Activated CD4-positive, alpha-beta T cell treated with anti-CD3 and anti-CD28 coated beads, Interleukin-2, amount 10 ng/mL, durations not matched to agents 7 days and 5 days (primary cell): ENCODE measurements around the gene EYS. TPM values are rescaled to one million over a fixed set of nuclear protein-coding genes. Genes with fewer than 3 reads are reported as not detected.

Experiments
- CTCF ChIA-PET: fragments of 350-600 bp; sonication (Branson Sonifier 250); formaldehyde crosslinking; loops from one replicate; lab custom pipeline; 2021; ENCODE audit warnings: antibody characterized with exemption; lab: Charles Lee
- POLR2A ChIA-PET: fragments of 350-600 bp; sonication (Branson Sonifier 250); formaldehyde crosslinking; loops from one replicate; lab custom pipeline; 2021; ENCODE audit warnings: antibody characterized with exemption; lab: Charles Lee
- DNase-seq: peaks from one replicate; pipeline ENCODE4 v3.0.0-alpha.2; 2020
- H3K27ac Mint-ChIP-seq: one replicate; pipeline ENCODE4 v1.8.0; 2021; ENCODE audit warnings: mild to moderate bottlenecking, moderate library complexity, mixed read lengths
- H3K27me3 Mint-ChIP-seq: one replicate; pipeline ENCODE4 v1.8.0; 2021; ENCODE audit warnings: mixed read lengths
- H3K36me3 Mint-ChIP-seq: one replicate; pipeline ENCODE4 v1.8.0; 2021; ENCODE audit warnings: low read depth, mixed read lengths
- H3K4me1 Mint-ChIP-seq: one replicate; pipeline ENCODE4 v1.8.0; 2021; ENCODE audit warnings: mixed read lengths
- H3K4me3 Mint-ChIP-seq: one replicate; pipeline ENCODE4 v1.8.0; 2021; ENCODE audit warnings: mild to moderate bottlenecking, moderate library complexity, mixed read lengths
- H3K9me3 Mint-ChIP-seq: one replicate; pipeline ENCODE4 v1.8.0; 2021; ENCODE audit warnings: mixed read lengths
- total RNA-seq, 2 experiments: library from RNA; stranded (reverse); gene quantifications; one replicate each; pipeline ENCODE4 v1.2.3, GENCODE V29; 2021

EYS gene
- total RNA-seq, 2 experiments from 2014 or later = not detected

DNA sequence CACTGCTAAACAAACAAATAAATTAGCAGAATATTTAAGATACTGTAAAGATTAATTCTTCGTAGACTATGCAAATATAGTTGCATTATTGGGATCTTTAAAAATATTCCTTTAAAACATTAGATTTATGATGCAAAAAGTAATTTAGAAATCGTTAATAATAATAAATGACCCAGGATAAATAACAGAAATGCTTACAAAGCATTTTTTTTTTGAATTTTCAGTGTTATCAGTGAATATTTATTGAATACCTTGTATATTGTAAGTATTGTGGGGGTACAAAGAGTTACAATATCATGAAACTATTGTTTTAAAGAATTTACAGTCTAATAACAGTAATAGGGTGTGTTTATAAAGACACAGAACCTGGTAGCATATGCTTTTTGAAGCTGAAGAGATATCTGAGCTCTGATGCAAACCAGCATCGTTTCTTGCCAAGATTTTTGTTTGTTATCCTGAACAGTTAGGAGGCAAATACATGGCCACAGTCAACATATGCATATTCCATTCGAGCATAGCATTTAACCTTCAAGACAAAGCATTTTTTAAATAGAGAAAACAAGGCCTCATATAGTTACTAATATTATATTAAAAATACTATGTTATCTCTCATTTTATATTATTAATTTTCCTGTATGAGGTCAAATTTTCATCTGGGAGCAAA is 1584.2 kb downstream of the EYS start:
- ChIA-PET POLR2A (no interaction called here), CTCF (no interaction called here)
- H3K36me3 Mint-ChIP-seq = no peaks in the 10 kb centered on the region
- no peak for DNase-seq
- no peaks in the 10 kb centered on the region for H3K27me3 Mint-ChIP-seq
- no peak overlapping the region for H3K27ac Mint-ChIP-seq
- H3K4me3 Mint-ChIP-seq = no peak overlapping the region
- no peaks in the 10 kb centered on the region for H3K4me1 Mint-ChIP-seq
- H3K9me3 Mint-ChIP-seq = peaks cover 3% of the 10 kb centered on the region

GRCh38 chr6:64121011-64121565 is 1585.9 kb downstream of the EYS start:
- no peak for DNase-seq
- CTCF ChIA-PET = no interaction called here
- H3K9me3 Mint-ChIP-seq = peaks cover 9% of the 10 kb centered on the region
- POLR2A ChIA-PET = interaction anchor here (0.6 kb wide), 1 partner anchor 12 kb away, joined by 4 read pairs; no protein-coding TSS in a partner anchor
- H3K27me3 Mint-ChIP-seq = no peaks in the 10 kb centered on the region
- no peaks in the 10 kb centered on the region for H3K4me1 Mint-ChIP-seq
- H3K4me3 Mint-ChIP-seq = no peak overlapping the region
- H3K27ac Mint-ChIP-seq = no peak overlapping the region
- H3K36me3 Mint-ChIP-seq = no peaks in the 10 kb centered on the region

- no peak overlapping the region for H3K4me3 Mint-ChIP-seq
- no peaks in the 10 kb centered on the region for H3K27me3 Mint-ChIP-seq
- H3K4me1 Mint-ChIP-seq = no peaks in the 10 kb centered on the region
- no peak for DNase-seq
- no peak overlapping the region for H3K27ac Mint-ChIP-seq
- ChIA-PET CTCF (no interaction called here), POLR2A (no interaction called here)
- peaks cover 9% of the 10 kb centered on the region for H3K9me3 Mint-ChIP-seq
- no peaks in the 10 kb centered on the region for H3K36me3 Mint-ChIP-seq
Measured at GRCh38 chr6:64113704-64114103, 1593.3 kb downstream of the EYS start.

- H3K4me1 Mint-ChIP-seq = no peaks in the 10 kb centered on the region
- H3K36me3 Mint-ChIP-seq = no peaks in the 10 kb centered on the region
- no peaks in the 10 kb centered on the region for H3K27me3 Mint-ChIP-seq
- H3K4me3 Mint-ChIP-seq = no peak overlapping the region
- CTCF ChIA-PET = no interaction called here
- no peak overlapping the region for H3K27ac Mint-ChIP-seq
- POLR2A ChIA-PET = no interaction called here
- H3K9me3 Mint-ChIP-seq = peaks cover 3% of the 10 kb centered on the region
- no peak for DNase-seq
Measured at GRCh38 chr6:64104051-64104450, 1603.0 kb downstream of the EYS start.

- H3K4me3 Mint-ChIP-seq = no peak overlapping the region
- H3K27me3 Mint-ChIP-seq = no peaks in the 10 kb centered on the region
- H3K27ac Mint-ChIP-seq = no peak overlapping the region
- no peaks in the 10 kb centered on the region for H3K36me3 Mint-ChIP-seq
- no peaks in the 10 kb centered on the region for H3K4me1 Mint-ChIP-seq
- peaks cover 3% of the 10 kb centered on the region for H3K9me3 Mint-ChIP-seq
- POLR2A ChIA-PET = no interaction called here
- no peak for DNase-seq
- CTCF ChIA-PET = no interaction called here
Measured at GRCh38 chr6:64103480-64103879, 1603.5 kb downstream of the EYS start.

DNA sequence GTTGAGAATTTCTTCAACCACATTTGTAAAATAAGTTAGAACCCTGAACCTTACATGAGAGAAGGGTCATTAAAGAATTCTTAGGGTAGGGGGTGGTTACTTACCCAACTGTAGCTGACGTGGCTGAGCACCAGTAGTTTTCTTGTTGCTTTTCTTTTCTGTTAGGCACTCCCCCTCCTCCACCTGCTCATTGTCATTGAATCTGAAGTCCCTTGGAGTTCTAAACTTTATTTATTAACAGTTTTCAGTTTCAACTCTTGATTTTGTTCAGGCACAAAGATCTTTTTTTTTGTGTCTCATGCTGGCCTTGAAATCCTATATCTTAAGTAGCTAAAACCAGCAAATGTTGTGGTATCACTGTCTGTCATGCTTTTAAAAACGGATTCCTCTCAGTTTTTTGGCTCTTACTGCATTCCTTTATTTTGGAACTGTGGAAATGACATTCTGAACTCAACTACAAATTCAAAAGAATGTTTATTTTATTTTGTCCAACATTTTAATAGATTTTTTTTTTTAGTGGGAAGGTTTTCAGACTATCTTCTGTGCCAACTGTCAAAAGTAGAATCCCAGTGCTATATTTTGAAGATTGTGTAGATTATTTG is 1606.2 kb downstream of the EYS start:
- CTCF ChIA-PET = no interaction called here
- no peak overlapping the region for H3K4me3 Mint-ChIP-seq
- no peaks in the 10 kb centered on the region for H3K4me1 Mint-ChIP-seq
- POLR2A ChIA-PET = no interaction called here
- DNase-seq = no peak
- H3K27ac Mint-ChIP-seq = no peak overlapping the region
- H3K27me3 Mint-ChIP-seq = no peaks in the 10 kb centered on the region
- no peaks in the 10 kb centered on the region for H3K36me3 Mint-ChIP-seq
- peaks cover 3% of the 10 kb centered on the region for H3K9me3 Mint-ChIP-seq

- no peak for DNase-seq
- CTCF ChIA-PET = no interaction called here
- H3K4me3 Mint-ChIP-seq = no peak overlapping the region
- no peaks in the 10 kb centered on the region for H3K36me3 Mint-ChIP-seq
- H3K9me3 Mint-ChIP-seq = peaks cover 13% of the 10 kb centered on the region
- no peak overlapping the region for H3K27ac Mint-ChIP-seq
- POLR2A ChIA-PET = no interaction called here
- no peaks in the 10 kb centered on the region for H3K4me1 Mint-ChIP-seq
- no peaks in the 10 kb centered on the region for H3K27me3 Mint-ChIP-seq
Measured at GRCh38 chr6:64090352-64090751, 1616.7 kb downstream of the EYS start.

- ChIA-PET CTCF (no interaction called here), POLR2A (no interaction called here)
Measured at GRCh38 chr6:64085126-64085525, 1621.9 kb downstream of the EYS start.

DNA sequence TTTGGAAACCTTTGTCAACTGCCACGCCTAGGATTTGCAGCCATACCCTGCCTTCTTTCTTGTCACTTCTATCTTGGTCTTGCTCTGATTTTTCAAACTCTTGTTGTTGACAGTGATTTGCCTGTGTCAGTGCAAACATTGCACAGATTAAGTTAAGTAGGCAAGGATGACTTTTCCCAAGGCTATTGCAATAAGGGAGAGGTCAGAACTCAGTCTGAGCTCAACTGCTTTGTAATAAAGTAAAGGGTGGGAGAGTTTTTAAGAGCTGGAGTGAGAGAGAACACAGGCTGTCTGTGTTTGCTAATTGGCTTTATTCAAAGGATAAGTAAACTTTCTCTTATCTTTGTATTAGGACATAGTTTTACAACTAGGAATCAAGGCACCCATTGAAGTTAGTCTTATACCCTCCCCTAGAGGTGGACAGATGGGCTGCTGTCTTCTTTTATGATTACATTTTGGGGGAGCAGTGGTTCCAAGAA is 1622.8 kb downstream of the EYS start:
- Mint-ChIP-seq H3K27me3 (no peaks in the 10 kb centered on the region), H3K27ac (no peak overlapping the region), H3K4me1 (no peaks in the 10 kb centered on the region), H3K4me3 (no peak overlapping the region), H3K36me3 (no peaks in the 10 kb centered on the region), H3K9me3 (peaks cover 2% of the 10 kb centered on the region)
- DNase-seq = no peak
- ChIA-PET CTCF (no interaction called here), POLR2A (no interaction called here)

More at GRCh38 chr6:64085126-64085525, 1621.9 kb downstream of the EYS start:
- H3K27me3 Mint-ChIP-seq = no peaks in the 10 kb centered on the region
- H3K9me3 Mint-ChIP-seq = no peaks in the 10 kb centered on the region
- no peaks in the 10 kb centered on the region for H3K4me1 Mint-ChIP-seq
- DNase-seq = no peak
- no peak overlapping the region for H3K4me3 Mint-ChIP-seq
- no peak overlapping the region for H3K27ac Mint-ChIP-seq
- H3K36me3 Mint-ChIP-seq = no peaks in the 10 kb centered on the region

DNA sequence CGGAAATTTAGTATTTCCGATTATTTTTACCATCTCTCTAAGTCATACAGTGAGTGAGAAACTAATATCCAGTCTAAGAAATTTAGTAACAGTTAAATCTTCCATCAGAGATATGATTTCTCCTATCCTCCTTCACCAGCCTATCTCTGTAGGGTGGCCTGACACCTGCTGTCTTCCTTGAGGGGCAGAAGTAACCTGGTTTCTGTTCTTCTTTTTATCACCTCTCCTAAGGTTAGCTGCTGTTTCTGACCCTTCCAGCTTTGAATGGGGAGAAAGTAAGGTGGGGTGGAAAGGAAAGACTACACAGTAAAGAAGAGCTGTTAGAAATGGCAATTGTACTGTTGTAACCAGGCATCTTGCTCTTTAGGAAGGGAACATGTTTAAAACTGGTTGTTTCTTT is 1623.8 kb downstream of the EYS start:
- POLR2A ChIA-PET = no interaction called here
- no peaks in the 10 kb centered on the region for H3K27me3 Mint-ChIP-seq
- peaks cover 2% of the 10 kb centered on the region for H3K9me3 Mint-ChIP-seq
- DNase-seq = no peak
- CTCF ChIA-PET = no interaction called here
- H3K4me1 Mint-ChIP-seq = no peaks in the 10 kb centered on the region
- no peak overlapping the region for H3K27ac Mint-ChIP-seq
- no peaks in the 10 kb centered on the region for H3K36me3 Mint-ChIP-seq
- H3K4me3 Mint-ChIP-seq = no peak overlapping the region

- H3K4me1 Mint-ChIP-seq = no peaks in the 10 kb centered on the region
- no peak for DNase-seq
- H3K9me3 Mint-ChIP-seq = peaks cover 2% of the 10 kb centered on the region
- H3K4me3 Mint-ChIP-seq = no peak overlapping the region
- ChIA-PET CTCF (no interaction called here), POLR2A (no interaction called here)
- H3K27ac Mint-ChIP-seq = no peak overlapping the region
- no peaks in the 10 kb centered on the region for H3K36me3 Mint-ChIP-seq
- no peaks in the 10 kb centered on the region for H3K27me3 Mint-ChIP-seq
Measured at GRCh38 chr6:64081453-64081852, 1625.6 kb downstream of the EYS start.

DNA sequence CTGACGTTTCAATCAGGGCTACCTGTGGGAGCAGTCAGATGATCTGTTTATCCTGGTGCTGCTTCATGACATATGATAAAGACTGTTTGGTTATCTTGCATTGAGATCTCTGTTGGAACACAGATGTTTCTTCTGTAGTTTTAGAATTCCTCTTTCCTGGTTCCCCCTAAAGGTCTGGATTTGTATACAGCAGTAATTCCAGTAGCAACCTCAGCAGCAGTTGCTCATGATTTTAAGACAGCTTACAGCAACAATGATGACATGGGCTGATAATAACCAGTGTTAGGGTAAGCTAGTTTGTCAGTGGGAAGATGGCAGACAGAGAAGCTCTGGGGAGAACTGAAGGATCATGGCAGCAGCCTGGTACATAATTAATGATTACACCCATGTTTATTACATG is 1632.0 kb downstream of the EYS start:
- ChIA-PET POLR2A (no interaction called here), CTCF (no interaction called here)
- Mint-ChIP-seq H3K27me3 (no peaks in the 10 kb centered on the region), H3K9me3 (peaks cover 2% of the 10 kb centered on the region), H3K4me1 (no peaks in the 10 kb centered on the region), H3K36me3 (no peaks in the 10 kb centered on the region), H3K27ac (no peak overlapping the region), H3K4me3 (no peak overlapping the region)
- DNase-seq = no peak

DNA sequence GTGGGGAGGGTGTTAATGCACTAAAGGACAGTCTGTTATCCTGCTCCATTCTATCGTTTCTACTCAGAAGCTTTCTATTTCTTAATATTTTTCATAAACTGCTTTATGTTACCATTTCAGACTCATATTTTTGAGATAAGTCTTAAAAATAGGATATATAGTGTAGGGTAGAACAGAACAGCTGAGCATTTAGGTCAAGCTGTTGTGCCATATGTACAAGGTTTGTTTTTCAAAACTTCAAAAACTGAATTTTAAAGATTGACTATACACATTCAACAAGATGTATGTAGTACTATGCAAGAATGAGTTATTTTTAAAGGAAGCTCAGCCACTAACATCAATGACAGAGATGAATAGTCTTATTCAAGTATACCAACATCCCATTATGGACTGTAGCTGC is 1634.3 kb downstream of the EYS start:
- Mint-ChIP-seq H3K4me1 (no peaks in the 10 kb centered on the region), H3K36me3 (no peaks in the 10 kb centered on the region), H3K9me3 (no peaks in the 10 kb centered on the region), H3K27me3 (no peaks in the 10 kb centered on the region), H3K27ac (no peak overlapping the region), H3K4me3 (no peak overlapping the region)
- DNase-seq = no peak
- CTCF ChIA-PET = no interaction called here
- POLR2A ChIA-PET = no interaction called here
